HEK293 (cell line): Measurements from ENCODE around the gene STAT3.

Experiments
- EGR2 ChIP-seq: fragments of 450-650 bp; formaldehyde crosslinking; IDR thresholded peaks from 2 replicates; pipeline ENCODE4 v1.5.1; 2016; ENCODE audit warnings: low read depth, missing biosample characterization, missing genetic modification characterization
- FEZF1 ChIP-seq: fragments of 450-650 bp; formaldehyde crosslinking; IDR thresholded peaks from 2 replicates; pipeline ENCODE4 v1.5.1; 2016; ENCODE audit warnings: missing biosample characterization, missing genetic modification characterization
- GFI1B ChIP-seq: fragments of 450-650 bp; formaldehyde crosslinking; IDR thresholded peaks from 2 replicates; pipeline ENCODE4 v1.5.1; 2016; ENCODE audit warnings: missing biosample characterization, missing genetic modification characterization
- KLF8 ChIP-seq: fragments of 450-650 bp; formaldehyde crosslinking; IDR thresholded peaks from 2 replicates; pipeline ENCODE4 v1.5.1; 2016; ENCODE audit warnings: missing biosample characterization, missing genetic modification characterization
- MYNN ChIP-seq: fragments of 450-650 bp; formaldehyde crosslinking; IDR thresholded peaks from 2 replicates; pipeline ENCODE4 v1.5.1; 2016; ENCODE audit warnings: missing biosample characterization, missing genetic modification characterization, borderline replicate concordance
- PBX3 ChIP-seq: sonication (generic); formaldehyde crosslinking; IDR thresholded peaks from 2 replicates; pipeline ENCODE4 v1.8.1; 2022; ENCODE audit warnings: mild to moderate bottlenecking, moderate library complexity, missing genetic modification reagents
- SCRT2 ChIP-seq: fragments of 450-650 bp; formaldehyde crosslinking; IDR thresholded peaks from 2 replicates; pipeline ENCODE4 v1.5.1; 2016; ENCODE audit warnings: missing biosample characterization, missing genetic modification characterization
- SP2 ChIP-seq: fragments of 450-650 bp; formaldehyde crosslinking; IDR thresholded peaks from 2 replicates; pipeline ENCODE4 v1.5.1; 2016; ENCODE audit warnings: missing biosample characterization, missing genetic modification characterization
- ZBTB10 ChIP-seq: fragments of 450-650 bp; formaldehyde crosslinking; IDR thresholded peaks from 2 replicates; pipeline ENCODE4 v1.5.1; 2016; ENCODE audit warnings: missing biosample characterization, missing genetic modification characterization
- ZBTB49 ChIP-seq: fragments of 450-650 bp; formaldehyde crosslinking; IDR thresholded peaks from 2 replicates; pipeline ENCODE4 v1.5.1; 2016; ENCODE audit warnings: missing biosample characterization, missing genetic modification characterization, low read depth
- ZBTB6 ChIP-seq: fragments of 450-650 bp; formaldehyde crosslinking; IDR thresholded peaks from 2 replicates; pipeline ENCODE4 v1.5.1; 2017; ENCODE audit warnings: missing biosample characterization, missing genetic modification characterization
- ZBTB7A ChIP-seq: fragments of 450-650 bp; formaldehyde crosslinking; IDR thresholded peaks from 2 replicates; pipeline ENCODE4 v1.5.1; 2016; ENCODE audit warnings: low read depth, missing biosample characterization, missing genetic modification characterization
- ZEB2 ChIP-seq: fragments of 450-650 bp; formaldehyde crosslinking; IDR thresholded peaks from 2 replicates; pipeline ENCODE4 v1.5.1; 2016; ENCODE audit warnings: missing biosample characterization, missing genetic modification characterization
- ZNF114 ChIP-seq: fragments of 450-650 bp; formaldehyde crosslinking; IDR thresholded peaks from 2 replicates; pipeline ENCODE4 v1.5.0; 2017; ENCODE audit warnings: missing biosample characterization, missing genetic modification characterization
- ZNF202 ChIP-seq: fragments of 450-650 bp; formaldehyde crosslinking; IDR thresholded peaks from 2 replicates; pipeline ENCODE4 v1.5.1; 2016; ENCODE audit warnings: missing biosample characterization, missing genetic modification characterization, borderline replicate concordance
- ZNF221 ChIP-seq: fragments of 450-650 bp; formaldehyde crosslinking; IDR thresholded peaks from 2 replicates; pipeline ENCODE4 v1.5.1; 2017; ENCODE audit warnings: missing biosample characterization, missing genetic modification characterization, borderline replicate concordance
- ZNF274 ChIP-seq, 2 experiments: fragments of 200-500 bp in 1 of 2; fragments of 450-650 bp in 1 of 2; sonication (Bioruptor generic) in 1 of 2; formaldehyde crosslinking in 1 of 2; IDR thresholded peaks; 2 replicates each; pipeline versions ENCODE4 v1.5.1 to v1.6.1; 2014 to 2016; ENCODE audit warnings: borderline replicate concordance in 1 of 2, inconsistent platforms in 1 of 2, low read length in 1 of 2, missing biosample characterization in 1 of 2, missing genetic modification characterization in 1 of 2
- ZNF350 ChIP-seq: fragments of 450-650 bp; formaldehyde crosslinking; IDR thresholded peaks from 2 replicates; pipeline ENCODE4 v1.5.0; 2017; ENCODE audit warnings: missing biosample characterization, mild to moderate bottlenecking, missing genetic modification characterization
- ZNF366 ChIP-seq: fragments of 450-650 bp; formaldehyde crosslinking; conservative IDR thresholded peaks from 2 replicates; pipeline ENCODE4 v1.5.1; 2016; ENCODE audit warnings: missing biosample characterization, missing genetic modification characterization
- ZNF518A ChIP-seq: fragments of 450-650 bp; formaldehyde crosslinking; conservative IDR thresholded peaks from 2 replicates; pipeline ENCODE4 v1.5.1; 2016; ENCODE audit warnings: low read depth, missing biosample characterization, missing genetic modification characterization
- ZNF596 ChIP-seq: fragments of 450-650 bp; IDR thresholded peaks from 2 replicates; pipeline ENCODE4 v1.5.0; 2018; ENCODE audit warnings: missing biosample characterization, mild to moderate bottlenecking, missing genetic modification characterization, moderate library complexity
- ZNF654 ChIP-seq: fragments of 450-650 bp; formaldehyde crosslinking; IDR thresholded peaks from 2 replicates; pipeline ENCODE4 v1.5.1; 2016; ENCODE audit warnings: low read depth, missing biosample characterization, missing genetic modification characterization
- ZNF670 ChIP-seq: fragments of 450-650 bp; formaldehyde crosslinking; IDR thresholded peaks from 2 replicates; pipeline ENCODE4 v1.5.1; 2016; ENCODE audit warnings: missing biosample characterization, missing genetic modification characterization, low read depth
- ZNF707 ChIP-seq: fragments of 450-650 bp; formaldehyde crosslinking; IDR thresholded peaks from 2 replicates; pipeline ENCODE4 v1.5.1; 2016; ENCODE audit warnings: missing biosample characterization, missing genetic modification characterization
- ZNF747 ChIP-seq: fragments of 450-650 bp; formaldehyde crosslinking; IDR thresholded peaks from 2 replicates; pipeline ENCODE4 v1.5.1; 2016; ENCODE audit warnings: missing biosample characterization, missing genetic modification characterization
- ZNF768 ChIP-seq: fragments of 450-650 bp; formaldehyde crosslinking; IDR thresholded peaks from 2 replicates; pipeline ENCODE4 v1.5.1; 2018; ENCODE audit warnings: missing biosample characterization, mild to moderate bottlenecking, missing genetic modification characterization
- ZNF785 ChIP-seq: fragments of 450-650 bp; formaldehyde crosslinking; IDR thresholded peaks from 2 replicates; pipeline ENCODE4 v1.5.1; 2016; ENCODE audit warnings: missing biosample characterization, missing genetic modification characterization

STAT3 gene

GRCh38 chr17:42422958-42423712 lies 34.9 kb upstream of the STAT3 start, which contains the start of gene CAVIN1 (continued):
- TF ChIP-seq ZNF202 = no peak
- TF ChIP-seq ZNF654 = no peak
- peak; percentile 97 for TF ChIP-seq ZBTB6 (tag by site-specific recombination)
- TF ChIP-seq ZEB2 = peak; percentile 93
- peak; percentile 37; the same call in 1 of the 2 replicates for TF ChIP-seq ZNF596 (tag by site-specific recombination)
- TF ChIP-seq ZNF274 (IDR thresholded peaks at IDR 0.05; ENCODE audit: low read length) = no peak
- TF ChIP-seq ZNF274 (tag by site-specific recombination; IDR thresholded peaks at IDR 0.05; ENCODE audit: borderline replicate concordance) = no peak
- no peak for TF ChIP-seq ZNF747 (tag by site-specific recombination)
- peak; percentile 97 for TF ChIP-seq KLF8 (tag by site-specific recombination)
- no peak for TF ChIP-seq ZBTB49
- TF ChIP-seq ZBTB10 (tag by site-specific recombination) = peak; percentile 97
- no peak for TF ChIP-seq ZNF350
- no peak for TF ChIP-seq ZNF670 (tag by site-specific recombination)
- no peak; the same call in 1 of the 2 replicates for TF ChIP-seq PBX3 (CRISPR knock-in tag)
- TF ChIP-seq ZNF785 (tag by site-specific recombination) = no peak
- peak; percentile 59 for TF ChIP-seq ZNF707 (tag by site-specific recombination)
- TF ChIP-seq FEZF1 (tag by site-specific recombination) = no peak
- no peak for TF ChIP-seq ZNF518A (tag by site-specific recombination)
- peak; percentile 69; the same call in 1 of the 2 replicates for TF ChIP-seq ZBTB7A
- TF ChIP-seq ZNF366 (tag by site-specific recombination) = peak; percentile 87
- no peak for TF ChIP-seq ZNF221
- no peak for TF ChIP-seq SCRT2 (tag by site-specific recombination)
- peak; percentile 98 for TF ChIP-seq SP2
- TF ChIP-seq ZNF114 = no peak
- TF ChIP-seq EGR2 (tag by site-specific recombination) = peak; percentile 6; the same call in 1 of the 2 replicates
- TF ChIP-seq MYNN = no peak
- TF ChIP-seq ZNF768 = no peak; the same call in 1 of the 2 replicates
- no peak for TF ChIP-seq GFI1B (tag by site-specific recombination)
